Cardiac muscle cell (in vitro differentiated cells and primary cell): ENCODE measurements around the gene CHRNB4. TPM values are rescaled to one million over a fixed set of nuclear protein-coding genes. Genes with fewer than 3 reads are reported as not detected.

Experiments used
- DNase-seq, 2 donors: peaks; one replicate each; pipeline versions ENCODE4 v3.0.0 to v3.0.0-alpha.2; 2010 to 2017; ENCODE audit warnings: low read depth in 1 of 2, low spot score in 1 of 2
- H3K27ac ChIP-seq: fragments of 200-600 bp; sonication (generic); 2 replicates; pipeline ENCODE4 v1.5.1; 2016
- H3K27me3 ChIP-seq: fragments of 200-600 bp; sonication (generic); 2 replicates; pipeline ENCODE4 v1.6.0; 2016; ENCODE audit warnings: control low read depth
- H3K36me3 ChIP-seq: fragments of 200-600 bp; sonication (generic); 2 replicates; pipeline ENCODE4 v1.5.1; 2016; ENCODE audit warnings: control low read depth
- H3K4me1 ChIP-seq: fragments of 200-600 bp; sonication (generic); 2 replicates; pipeline ENCODE4 v1.8.1; 2017; ENCODE audit warnings: low read depth, mild to moderate bottlenecking, mixed run types
- H3K4me3 ChIP-seq: fragments of 200-600 bp; sonication (generic); 2 replicates; pipeline ENCODE4 v1.5.1; 2016; ENCODE audit warnings: mild to moderate bottlenecking
- H3K9me3 ChIP-seq: fragments of 200-600 bp; sonication (generic); 2 replicates; pipeline ENCODE4 v1.5.1; 2017; ENCODE audit warnings: low read depth, mild to moderate bottlenecking, control low read depth
- CTCF ChIP-seq: IDR thresholded peaks from 2 replicates; pipeline ENCODE4 v1.5.1; 2012; ENCODE audit warnings: low read depth, mild to moderate bottlenecking, low read length
- polyA plus RNA-seq: library from polyadenylated mRNA; unstranded; fragments of >200 nt; fragmentation: Nextera tagmentation; extraction: Ambion mirVana; gene quantifications from 2 replicates; pipeline ENCODE4 v1.2.1, GENCODE V29; 2016
- total RNA-seq: library from RNA; depleted of rRNA; stranded (reverse); fragments of >200 nt; gene quantifications from 2 replicates; pipeline ENCODE4 v1.2.3, GENCODE V29; 2016

The CHRNB4 gene
- total and polyA plus RNA-seq, 2 experiments from 2014 or later, result 0.57 TPM; not detected in 1

GRCh38 chr15:78629031-78629715 is 11.8 kb downstream of the CHRNB4 start:
- DNase-seq, result no peak
- H3K9me3 ChIP-seq, result no peaks in the 10 kb centered on the region
- no peaks in the 10 kb centered on the region for H3K36me3 ChIP-seq
- no peak for TF ChIP-seq CTCF
- H3K4me3 ChIP-seq, result no peak overlapping the region
- H3K4me1 ChIP-seq, result no peaks in the 10 kb centered on the region
- no peaks in the 10 kb centered on the region for H3K27me3 ChIP-seq
- no peak overlapping the region for H3K27ac ChIP-seq

- Histone ChIP-seq H3K27ac (no peak overlapping the region), H3K36me3 (no peaks in the 10 kb centered on the region), H3K9me3 (no peaks in the 10 kb centered on the region), H3K4me3 (no peak overlapping the region), H3K4me1 (no peaks in the 10 kb centered on the region), H3K27me3 (peaks cover 3% of the 10 kb centered on the region)
- DNase-seq, result no peak
- TF ChIP-seq CTCF, result no peak
Observed at GRCh38 chr15:78628227-78628626, 12.8 kb downstream of the CHRNB4 start.

GRCh38 chr15:78627348-78627747 is 13.7 kb downstream of the CHRNB4 start:
- peaks cover 7% of the 10 kb centered on the region for H3K27me3 ChIP-seq
- TF ChIP-seq CTCF, result no peak
- no peaks in the 10 kb centered on the region for H3K36me3 ChIP-seq
- no peaks in the 10 kb centered on the region for H3K4me1 ChIP-seq
- no peak for DNase-seq
- H3K27ac ChIP-seq, result no peak overlapping the region
- H3K4me3 ChIP-seq, result no peak overlapping the region
- no peaks in the 10 kb centered on the region for H3K9me3 ChIP-seq

GRCh38 chr15:78626381-78626995 is 14.5 kb downstream of the CHRNB4 start:
- no peak for DNase-seq
- TF ChIP-seq CTCF, result no peak
- Histone ChIP-seq H3K4me1 (no peaks in the 10 kb centered on the region), H3K27ac (no peak overlapping the region), H3K27me3 (peaks cover 15% of the 10 kb centered on the region), H3K36me3 (no peaks in the 10 kb centered on the region), H3K4me3 (no peak overlapping the region), H3K9me3 (no peaks in the 10 kb centered on the region)

- no peak for TF ChIP-seq CTCF
- DNase-seq, result no peak
- Histone ChIP-seq H3K9me3 (no peaks in the 10 kb centered on the region), H3K27ac (no peak overlapping the region), H3K36me3 (no peaks in the 10 kb centered on the region), H3K4me1 (no peaks in the 10 kb centered on the region), H3K4me3 (no peak overlapping the region), H3K27me3 (peaks cover 23% of the 10 kb centered on the region)
Observed at GRCh38 chr15:78625606-78626280, 15.3 kb downstream of the CHRNB4 start.
